Kidney tubule cell (primary cell): Measurements from ENCODE around the gene PLA2G3.
A peak's percentile ranks its signal among the peaks of the same experiment; 100 is the strongest.
"Not testable (repeated sequence)": the region's sequence is repeated elsewhere in the genome, so short reads cannot be mapped to it uniquely, and the experiment has no call there.

Source experiments
- DNase-seq: peaks from one replicate; pipeline ENCODE4 v3.0.0-alpha.2; 2018; ENCODE audit warnings: low spot score

The PLA2G3 gene

DNA sequence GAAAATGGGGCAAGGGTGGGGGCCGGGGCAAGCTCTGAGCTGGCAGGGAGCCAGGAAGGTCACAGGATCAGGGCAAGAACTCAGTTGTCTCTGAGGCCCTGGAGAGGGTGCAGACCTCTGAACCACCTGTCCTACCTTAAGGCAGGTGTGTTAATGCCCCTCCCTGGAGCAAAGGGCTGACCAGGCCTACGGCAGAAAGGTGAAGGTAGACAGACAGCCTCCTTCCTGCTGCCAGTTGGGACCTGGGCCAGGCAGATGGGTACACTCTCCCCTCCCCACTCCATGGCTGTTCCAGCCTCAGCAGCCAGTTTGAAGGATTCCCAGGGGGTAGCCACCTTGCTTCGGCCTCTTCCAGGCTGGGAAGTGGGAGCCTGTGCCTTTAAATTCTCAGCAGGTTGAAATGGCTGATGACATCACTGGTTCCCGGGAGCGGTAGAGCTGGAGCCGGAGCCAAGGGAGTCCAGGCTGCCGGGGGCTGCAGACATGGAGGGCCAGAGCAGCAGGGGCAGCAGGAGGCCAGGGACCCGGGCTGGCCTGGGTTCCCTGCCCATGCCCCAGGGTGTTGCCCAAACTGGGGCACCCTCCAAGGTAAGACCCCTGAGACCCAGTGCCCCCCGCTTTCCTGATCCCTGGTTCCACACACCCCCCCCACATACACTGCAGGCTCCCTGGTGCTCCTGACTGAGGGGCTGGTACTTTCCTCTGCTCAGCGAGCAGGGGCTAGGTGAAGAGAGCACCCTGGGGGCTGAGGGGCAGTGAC, 17.6 kb downstream of the PLA2G3 start, which contains the start of gene INPP5J:
INPP5J (plus strand) TSS at position 435 of the 760 bp plus-strand sequence; CDS start at position 484, 49 bp downstream.
- peak; percentile 64 for DNase-seq

DNA sequence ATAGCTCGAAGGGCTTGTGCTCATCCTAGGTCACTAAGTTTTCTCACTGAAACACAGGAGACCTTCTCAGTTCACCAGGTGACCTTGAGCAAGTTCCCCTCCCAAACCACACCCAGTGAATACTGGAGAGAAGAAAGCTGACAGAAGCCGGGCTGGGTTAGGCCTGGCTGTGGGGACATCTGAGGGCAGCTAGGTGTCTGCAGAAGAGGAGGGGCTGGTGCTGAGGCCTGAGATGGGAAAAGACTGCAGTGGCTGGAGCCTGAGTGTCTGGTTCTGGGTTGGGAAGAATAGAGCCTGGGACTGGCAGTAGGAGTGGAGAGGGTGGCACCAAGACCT, 18.1 kb downstream of the PLA2G3 start:
- no peak for DNase-seq

DNA sequence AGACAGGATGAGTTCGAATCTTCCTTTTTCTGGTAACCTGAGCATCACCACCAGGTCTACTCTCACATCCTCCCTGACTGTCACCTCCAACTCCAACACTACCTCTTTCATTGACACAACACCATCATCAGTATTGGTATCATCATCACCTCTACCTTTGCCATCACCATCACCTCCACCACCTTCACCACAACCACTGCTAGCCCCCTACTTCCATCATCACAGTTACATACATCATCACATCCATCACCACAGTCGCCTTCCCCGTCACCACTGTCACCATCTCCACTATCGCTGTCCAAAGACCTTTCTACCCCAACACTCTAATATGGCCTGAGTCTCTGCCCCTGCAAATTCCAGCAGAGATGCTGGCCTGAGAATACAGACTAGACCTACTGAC, 18.9 kb downstream of the PLA2G3 start:
- no peak for DNase-seq

DNA sequence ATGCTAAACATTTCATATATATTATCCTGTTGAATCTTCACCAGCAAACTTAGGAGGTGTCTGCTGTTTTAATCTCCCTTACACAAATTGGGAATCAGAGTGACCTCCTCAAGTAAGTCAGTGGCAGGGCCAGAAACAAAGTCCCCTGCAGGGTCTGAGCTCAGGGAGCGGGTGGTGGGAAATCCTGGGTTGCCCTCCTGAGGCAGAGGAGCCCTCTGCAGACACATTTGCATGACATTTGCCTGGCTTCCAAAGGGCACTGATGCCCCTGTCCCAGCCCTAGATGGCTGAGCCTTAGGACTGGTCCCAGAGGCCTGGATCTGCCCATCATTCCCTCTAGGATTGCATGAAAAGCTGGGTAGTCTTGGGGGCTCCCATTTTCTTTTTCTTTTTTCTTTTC, 19.7 kb downstream of the PLA2G3 start:
- DNase-seq, result no peak

DNA sequence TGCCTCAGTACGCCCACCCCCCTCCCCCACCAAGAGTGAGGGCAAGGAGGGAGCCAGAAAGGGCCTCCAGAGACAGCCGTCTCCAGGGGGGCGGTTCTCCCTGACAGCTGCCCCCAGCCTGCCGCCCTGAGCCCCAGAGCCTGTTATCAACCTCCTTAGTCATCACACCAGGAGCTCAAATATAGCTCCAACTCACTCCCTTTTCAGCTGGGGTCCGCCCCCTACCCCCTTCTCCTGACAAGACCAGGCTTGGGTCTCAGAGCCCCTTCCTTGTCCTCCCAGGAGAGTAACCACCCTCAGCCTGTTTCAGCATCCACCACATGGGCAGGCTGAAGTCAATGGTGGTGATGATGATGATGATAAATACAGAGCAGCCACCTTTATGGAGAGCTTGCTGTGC, 20.1 kb downstream of the PLA2G3 start:
- no peak for DNase-seq

DNA sequence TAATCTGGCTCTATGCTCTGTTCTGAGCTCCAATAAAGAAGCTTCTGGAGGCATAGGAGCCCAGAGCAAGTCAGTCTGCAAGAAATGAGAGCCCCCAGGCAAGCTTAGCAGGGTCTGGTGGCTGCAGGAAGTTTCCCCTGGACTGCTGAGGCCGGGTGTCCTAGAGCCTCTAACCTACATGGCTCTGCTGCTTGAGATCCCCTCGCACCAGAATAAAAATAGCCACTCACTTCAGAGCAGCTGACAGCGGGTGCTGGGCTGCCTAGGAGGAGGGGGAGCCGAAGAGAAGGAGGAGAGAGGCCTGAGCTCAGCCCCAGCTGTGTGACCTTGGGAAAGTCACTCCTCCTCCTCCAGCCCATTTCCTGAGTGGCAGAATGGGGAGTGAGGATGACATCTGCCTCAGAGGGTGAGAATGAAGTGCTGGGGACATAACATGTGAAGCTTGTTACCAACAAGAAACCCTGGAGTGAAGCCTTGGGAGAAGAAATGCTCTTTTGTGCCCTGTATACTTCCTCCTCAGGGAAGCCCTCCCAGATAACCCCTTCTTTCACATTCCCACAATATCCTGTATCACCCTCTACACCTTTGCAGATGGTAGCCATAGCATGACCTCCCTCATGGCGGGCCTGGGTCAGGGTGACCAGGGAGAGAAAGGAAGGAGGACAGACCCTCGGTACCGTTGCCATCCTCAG, 21.1 kb downstream of the PLA2G3 start:
- no peak for DNase-seq

DNA sequence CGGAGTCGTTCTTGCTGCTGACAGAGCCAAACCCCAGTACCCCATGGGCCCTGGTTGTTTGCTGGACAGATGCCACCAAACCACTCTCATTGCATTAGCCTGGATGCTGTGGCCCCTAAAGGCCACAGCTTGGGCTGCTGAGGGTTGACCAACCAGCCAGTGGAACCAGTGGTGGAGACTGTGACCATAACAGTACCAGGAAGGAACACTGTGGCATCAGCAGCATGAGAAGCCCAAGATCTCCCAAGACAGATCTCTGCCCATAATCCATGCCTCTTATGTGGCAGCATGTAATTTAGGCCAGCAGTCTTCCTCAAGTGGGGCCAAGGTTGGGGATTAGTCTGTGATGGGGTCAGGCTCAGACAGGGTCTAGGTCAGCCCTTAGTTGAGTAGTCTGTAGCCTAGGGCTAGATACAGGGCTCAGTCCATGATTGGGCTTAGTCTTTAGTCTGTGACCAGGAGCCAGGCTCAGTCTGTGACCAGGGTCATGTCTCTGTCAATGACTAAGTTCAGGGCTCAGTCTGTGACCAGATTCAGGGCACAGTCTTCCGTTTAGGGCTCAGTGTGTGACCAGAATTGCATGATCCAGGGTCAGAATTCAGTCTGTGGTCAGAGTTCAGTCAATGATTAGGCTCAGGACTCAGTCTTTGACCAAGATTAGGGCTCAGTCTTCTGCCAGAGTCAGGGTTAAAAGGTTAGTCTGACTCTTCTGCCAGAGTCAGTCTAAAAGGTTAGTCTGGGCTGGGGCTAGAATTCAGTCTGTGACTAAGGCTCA, 22.1 kb downstream of the PLA2G3 start:
- no peak for DNase-seq

DNA sequence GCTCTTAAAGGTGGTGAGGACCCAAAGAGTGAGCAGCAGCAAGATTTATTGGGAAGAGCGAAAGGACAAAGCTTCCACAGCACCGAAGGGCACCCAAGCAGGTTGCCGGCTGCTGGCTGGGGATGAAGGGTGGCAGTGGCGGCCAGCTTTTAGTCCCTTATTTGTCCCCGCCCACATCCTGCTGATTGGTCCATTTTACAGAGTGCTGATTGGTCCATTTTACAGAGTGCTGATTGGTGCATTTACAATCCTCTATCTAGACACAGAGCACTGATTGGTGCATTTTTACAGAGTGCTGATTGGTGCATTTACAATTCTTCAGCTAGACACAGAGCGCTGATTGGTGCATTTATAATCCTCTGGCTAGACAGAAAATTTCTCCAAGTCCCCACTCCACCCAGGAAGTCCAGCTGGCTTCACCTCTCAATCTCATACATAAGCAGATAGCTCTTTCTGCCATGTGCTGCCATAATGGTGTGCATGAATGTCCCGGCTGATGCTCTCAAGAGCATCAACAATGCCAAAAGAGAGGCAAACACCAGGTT, 27.7 kb downstream of the PLA2G3 start:
- not testable (repeated sequence) for DNase-seq

DNA sequence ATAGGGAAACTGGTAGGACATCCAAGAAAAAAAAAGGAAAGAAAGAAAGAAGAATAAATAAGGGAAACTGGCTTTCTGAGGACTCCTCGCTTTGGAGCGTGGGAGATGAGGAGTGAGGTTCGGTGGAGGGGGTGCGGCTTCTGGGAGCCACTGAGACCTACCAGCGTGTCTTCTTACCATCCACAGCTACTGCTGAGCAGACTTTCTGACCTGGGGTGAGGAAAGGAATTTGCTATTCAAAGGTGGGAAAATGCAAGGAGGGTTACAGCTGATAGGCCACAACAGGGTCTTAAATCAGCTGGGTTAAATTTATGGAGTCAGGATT, 32.5 kb downstream of the PLA2G3 start:
- DNase-seq, result no peak

DNA sequence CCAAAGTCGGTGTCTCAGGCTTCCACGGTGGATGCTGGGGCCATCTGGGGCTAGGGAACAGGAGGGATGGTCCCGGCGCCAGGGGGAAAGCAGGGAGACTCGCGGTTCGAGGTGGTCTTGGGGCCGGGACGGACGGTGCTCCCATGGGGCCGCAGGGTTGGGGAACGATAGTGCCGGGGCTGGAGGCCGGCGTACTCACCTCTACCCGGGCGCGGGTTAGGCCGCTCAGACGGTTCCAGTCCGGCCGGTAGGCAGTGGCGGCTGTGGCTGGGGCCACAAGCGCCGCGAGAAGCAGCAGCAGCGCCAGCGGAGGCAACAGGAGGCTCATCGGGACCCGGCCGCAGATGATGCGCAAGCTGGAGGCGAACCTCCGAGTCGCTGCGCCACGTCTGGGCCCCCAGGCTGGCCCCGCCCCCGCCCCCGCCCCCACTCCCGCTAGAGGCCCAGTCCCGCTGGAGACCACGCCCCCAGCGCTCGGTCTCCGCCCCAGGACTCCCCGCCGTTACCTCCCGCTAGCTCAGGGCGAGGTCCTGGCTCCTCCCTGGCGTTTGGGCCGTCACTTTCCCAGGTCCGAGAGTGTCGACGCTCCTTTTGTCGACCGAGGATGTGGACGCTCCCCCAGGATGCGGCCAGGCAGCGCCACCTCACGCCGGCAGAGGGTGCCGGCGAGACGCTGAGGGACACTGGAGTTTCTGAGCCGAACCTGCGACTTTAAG, 33.0 kb downstream of the PLA2G3 start, which contains the start of gene SELENOM:
SELENOM (minus strand) TSS at position 391 of the 716 bp plus-strand sequence; CDS start at position 328, 63 bp downstream.
- peak; percentile 99 for DNase-seq

DNA sequence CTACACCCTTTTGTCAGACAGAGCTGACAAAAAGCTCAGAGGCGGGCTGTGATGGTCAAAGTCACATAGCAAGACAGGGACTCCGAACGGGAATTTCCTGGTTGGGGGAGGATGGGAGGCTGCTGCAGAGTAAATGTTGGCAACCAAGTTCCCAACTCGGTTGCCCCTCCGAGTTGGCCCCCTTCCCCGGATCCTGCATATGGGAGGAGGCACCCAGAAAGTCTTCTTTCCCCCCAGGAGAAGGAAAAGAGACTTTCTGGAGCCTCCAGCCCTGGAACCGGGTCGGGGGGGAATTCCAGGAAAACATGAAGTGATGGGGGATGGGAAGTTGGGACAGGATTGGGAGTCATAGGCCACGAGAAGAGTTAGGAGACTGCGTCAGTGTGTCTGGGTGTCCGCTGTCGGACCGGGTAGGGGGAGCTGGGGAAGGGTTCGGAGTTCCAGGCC, 33.6 kb downstream of the PLA2G3 start:
- peak; percentile 29 for DNase-seq

DNA sequence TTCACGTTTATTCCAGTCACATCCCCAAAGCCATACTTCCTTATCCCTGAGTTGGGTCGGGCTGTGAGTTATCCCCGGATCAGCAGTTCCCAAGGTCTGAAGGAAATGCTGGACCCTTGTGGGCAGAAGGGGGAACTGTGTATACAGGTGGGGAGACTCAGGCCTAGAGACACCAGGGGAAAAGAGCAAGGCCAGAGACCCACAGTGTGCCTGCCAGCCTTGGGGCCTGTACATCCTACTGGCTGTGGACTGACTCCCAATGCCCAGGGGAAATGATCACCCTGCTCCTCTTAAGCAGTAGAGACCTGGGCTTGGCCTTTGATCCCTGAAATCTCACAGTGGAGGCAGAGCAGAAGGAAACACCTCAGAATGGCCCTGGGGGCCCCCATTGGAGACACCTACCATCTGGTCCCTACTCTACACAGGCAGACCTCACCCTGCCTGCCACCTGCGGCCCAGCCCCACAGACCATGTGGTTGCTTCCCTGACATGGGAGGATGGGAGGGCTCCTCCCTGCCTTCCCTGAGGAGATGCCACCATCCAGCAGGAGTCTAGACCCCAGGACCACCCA, 34.2 kb downstream of the PLA2G3 start:
- DNase-seq, result peak; percentile 40

DNA sequence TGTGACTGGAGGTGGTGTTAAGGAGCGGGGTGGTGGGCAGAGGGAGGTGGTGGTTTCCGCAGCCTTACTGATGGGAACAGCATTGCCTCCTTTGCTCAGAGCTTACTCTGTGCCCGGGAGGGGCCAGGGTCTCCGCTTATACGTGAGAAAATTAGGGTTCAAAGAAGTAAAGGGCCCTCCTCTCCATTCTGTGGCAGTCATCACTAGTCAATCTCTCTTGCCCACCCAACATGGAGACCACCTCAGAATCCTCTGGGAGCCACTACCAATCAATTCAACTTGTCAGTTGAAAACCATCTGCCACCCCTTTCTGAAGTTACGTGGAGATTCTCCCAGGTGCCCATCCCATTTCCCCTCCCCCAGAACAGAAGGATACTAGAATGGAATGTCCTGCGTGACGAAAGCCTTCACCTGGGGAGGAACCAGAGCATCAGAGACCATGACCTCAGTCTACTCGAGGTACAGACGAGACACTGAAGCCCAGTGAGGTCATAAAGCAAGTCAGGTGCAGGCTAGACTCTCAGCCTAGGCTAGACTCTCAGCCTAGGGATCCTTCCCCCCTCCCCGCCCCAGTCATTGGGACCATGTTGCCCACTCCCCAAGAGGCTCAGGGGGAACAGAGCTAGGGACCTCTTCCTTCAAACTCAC, 34.9 kb downstream of the PLA2G3 start:
- DNase-seq, result peak; percentile 38

DNA sequence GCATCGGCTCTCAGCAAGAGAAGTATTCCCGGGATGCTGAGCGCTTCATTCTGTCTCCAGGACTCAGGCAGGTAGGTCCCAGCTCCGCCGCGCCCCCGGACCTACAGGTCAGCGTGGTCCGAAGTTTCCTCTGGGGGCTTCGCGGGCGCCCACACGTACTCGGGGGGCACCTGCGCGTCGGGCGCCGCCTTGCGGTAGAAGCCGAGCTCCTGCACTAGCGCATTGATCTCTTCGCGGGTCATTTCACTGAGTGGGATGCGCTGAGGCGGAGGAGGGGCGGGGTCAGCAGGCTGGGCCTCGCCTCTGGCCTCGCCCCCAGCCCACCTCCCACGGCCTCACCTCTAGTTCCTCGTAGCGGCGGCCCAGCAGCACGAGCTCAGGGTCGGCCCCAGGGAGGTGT, 35.4 kb downstream of the PLA2G3 start:
- no peak for DNase-seq

DNA sequence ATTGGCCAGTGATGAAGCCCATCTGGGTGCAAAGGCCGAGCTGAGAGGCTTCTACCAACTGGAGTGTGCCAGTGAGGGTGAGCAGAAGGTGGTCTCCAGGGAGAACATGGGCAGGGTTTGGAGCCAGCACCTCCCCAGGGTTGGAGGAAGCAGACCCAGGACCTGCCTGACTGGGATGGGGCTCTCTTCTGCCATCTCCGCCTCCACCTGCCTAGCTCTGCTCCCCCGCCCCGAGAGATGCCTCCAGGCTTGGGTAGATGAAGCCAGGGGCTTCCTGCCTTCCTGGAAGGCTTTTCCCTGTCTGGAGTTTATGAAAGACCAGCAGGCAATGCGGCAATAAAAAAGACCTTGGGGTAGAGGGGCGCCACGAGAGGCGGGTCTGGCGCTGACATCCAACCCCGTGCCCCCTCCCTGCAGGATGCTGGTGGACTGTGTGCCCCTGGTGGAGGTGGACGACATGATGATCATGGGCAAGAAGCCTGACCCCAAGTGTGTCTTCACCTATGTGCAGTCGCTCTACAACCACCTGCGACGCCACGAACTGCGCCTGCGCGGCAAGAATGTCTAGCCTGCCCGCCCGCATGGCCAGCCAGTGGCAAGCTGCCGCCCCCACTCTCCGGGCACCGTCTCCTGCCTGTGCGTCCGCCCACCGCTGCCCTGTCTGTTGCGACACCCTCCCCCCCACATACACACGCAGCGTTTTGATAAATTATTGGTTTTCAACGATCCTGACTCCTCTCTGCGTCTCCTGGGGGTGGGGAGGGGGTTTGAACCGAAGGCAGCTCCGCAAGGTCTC, 36.2 kb downstream of the PLA2G3 start:
- no peak for DNase-seq

DNA sequence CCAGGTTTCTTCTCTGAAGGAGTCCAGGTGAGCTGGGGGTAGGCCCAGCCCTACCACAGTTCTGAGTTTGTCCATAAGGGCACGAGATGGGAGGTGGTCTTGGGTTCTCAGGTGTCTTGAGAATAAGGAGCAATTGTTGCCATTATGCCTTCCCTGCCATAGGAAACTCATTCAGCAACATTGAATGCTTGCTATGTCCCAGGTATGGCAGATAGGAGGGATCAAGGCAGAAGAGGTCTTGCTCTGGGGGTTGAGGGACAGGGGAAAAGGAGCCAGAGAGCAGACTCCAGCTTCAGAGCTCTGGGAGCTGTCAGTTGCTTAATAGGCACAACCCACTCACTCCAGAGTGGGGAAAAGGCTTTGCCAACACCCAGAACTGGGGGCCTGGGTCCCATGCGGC, 37.2 kb downstream of the PLA2G3 start:
- no peak for DNase-seq

DNA sequence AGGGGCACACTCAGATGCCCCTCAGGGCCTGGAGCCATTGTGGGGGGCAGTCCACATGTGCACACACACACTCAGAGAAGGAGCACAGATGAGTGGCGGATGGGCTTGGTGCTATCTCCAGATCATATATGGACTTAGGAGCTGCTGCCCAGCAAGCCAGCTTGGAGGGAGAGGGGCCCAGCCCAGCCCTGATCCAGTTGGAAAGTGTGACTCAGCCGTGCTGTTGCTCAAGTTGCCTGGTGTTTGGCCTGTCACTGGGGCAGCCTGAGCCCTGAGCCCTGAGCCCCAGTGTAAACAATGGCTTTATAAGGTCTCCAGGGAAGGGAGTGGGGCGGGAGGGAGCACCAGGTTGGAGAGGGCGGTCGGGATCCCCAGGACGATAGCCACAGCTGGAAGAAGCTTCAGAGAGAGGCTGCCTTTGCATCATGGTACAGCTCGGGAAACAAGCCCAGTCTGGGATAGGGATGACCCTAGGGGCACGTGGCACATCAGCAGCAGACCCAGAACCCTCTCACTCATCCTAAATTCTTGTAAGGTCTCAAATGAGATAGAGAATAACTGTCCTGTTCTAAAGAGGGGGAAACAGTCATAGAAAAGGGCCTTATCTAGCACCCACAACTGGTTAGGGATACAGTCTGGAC, 37.7 kb downstream of the PLA2G3 start:
- DNase-seq, result peak; percentile 59

DNA sequence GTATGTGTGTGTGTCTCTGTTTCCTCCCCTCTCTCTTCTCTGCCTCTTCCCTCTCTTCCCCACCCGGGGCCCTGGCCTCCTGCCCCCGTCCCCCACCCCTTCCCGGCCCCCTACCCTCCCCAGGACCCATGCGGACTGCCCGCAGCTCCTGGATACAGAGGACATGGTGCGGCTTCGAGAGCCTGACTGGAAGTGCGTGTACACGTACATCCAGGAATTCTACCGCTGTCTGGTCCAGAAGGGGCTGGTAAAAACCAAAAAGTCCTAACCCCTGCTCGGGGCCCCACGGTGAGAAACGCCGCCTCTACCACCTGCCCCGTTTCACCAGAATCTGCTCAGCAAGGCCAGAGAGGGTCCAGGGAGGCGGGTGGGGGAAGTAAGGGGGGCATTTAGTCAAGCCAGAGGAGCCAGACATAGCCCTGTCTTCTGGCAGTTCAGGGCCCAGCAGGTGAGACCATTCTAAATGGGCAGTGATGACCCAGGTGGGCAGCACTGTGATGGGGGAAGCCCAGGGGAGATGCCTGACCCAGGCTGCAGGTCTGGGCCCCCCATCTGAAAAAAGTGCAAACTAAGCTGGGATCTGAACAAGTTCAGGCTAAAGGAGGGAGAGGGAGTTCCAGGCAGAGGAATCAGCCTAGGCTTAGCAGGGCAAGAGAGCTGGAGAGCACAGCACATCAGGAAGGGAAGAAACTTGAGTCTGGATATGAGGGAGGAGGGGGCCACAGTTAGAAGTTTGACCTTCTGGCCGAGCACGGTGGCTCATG, 39.4 kb downstream of the PLA2G3 start:
- DNase-seq, result no peak
